Heart right ventricle (tissue), 16 donors: Measurements from ENCODE around the gene CYSRT1. TPM values are rescaled to one million over a fixed set of nuclear protein-coding genes. Genes with fewer than 3 reads are reported as not detected.
"Not testable (repeated sequence)": the region's sequence is repeated elsewhere in the genome, so short reads cannot be mapped to it uniquely, and the experiment has no call there.

Source experiments
- ATAC-seq, 8 donors: fragments of 200-7000 bp; cut with Tn5 transposase; one replicate each; pipeline ENCODE4 v1.9.1; 2020; ENCODE audit warnings: mild to moderate bottlenecking in 8 of 8, moderate library complexity in 8 of 8, moderate number of reproducible peaks in 1 of 8
- DNase-seq, 2 donors: peaks; one replicate each; pipeline ENCODE4 v3.0.0-alpha.2; 2020
- H3K27ac ChIP-seq, 10 donors: fragments of 200-600 bp; sonication (generic) in 2 of 10; one replicate each; pipeline versions ENCODE4 v1.5.0 to v1.8.0; 2020 to 2022; ENCODE audit warnings: mild to moderate bottlenecking in 3 of 10
- H3K27me3 ChIP-seq, 7 donors: fragments of 200-600 bp; one replicate each; pipeline ENCODE4 v1.8.0; 2021 to 2022; ENCODE audit warnings: mild to moderate bottlenecking in 2 of 7
- H3K36me3 ChIP-seq, 9 donors: fragments of 200-600 bp; sonication (generic) in 1 of 9; one replicate each; pipeline versions ENCODE4 v1.5.0 to v1.8.0; 2020 to 2022; ENCODE audit warnings: mild to moderate bottlenecking in 2 of 9
- H3K4me1 ChIP-seq, 9 donors: fragments of 200-600 bp; sonication (generic) in 1 of 9; one replicate each; pipeline versions ENCODE4 v1.5.0 to v1.8.0; 2020 to 2022; ENCODE audit warnings: mild to moderate bottlenecking in 4 of 9
- H3K4me3 ChIP-seq, 10 donors: fragments of 200-600 bp; sonication (generic) in 2 of 10; one replicate each; pipeline versions ENCODE4 v1.5.0 to v1.8.0; 2020 to 2022; ENCODE audit warnings: mild to moderate bottlenecking in 7 of 10, moderate library complexity in 2 of 10
- H3K9me3 ChIP-seq, 11 donors: fragments of 200-600 bp in 10 of 11; sonication (generic) in 2 of 11; one replicate each; pipeline versions ENCODE4 v1.5.0 to v1.8.0; 2013 to 2022; ENCODE audit warnings: mild to moderate bottlenecking in 2 of 11, control low read depth in 1 of 11, moderate library complexity in 1 of 11
- CTCF ChIP-seq, 9 donors: fragments of 200-600 bp; sonication (generic) in 2 of 9; IDR thresholded peaks; one replicate each; pipeline versions ENCODE4 v1.5.0 to v1.8.0; 2021 to 2022; ENCODE audit warnings: antibody characterized with exemption in 9 of 9, mild to moderate bottlenecking in 5 of 9, moderate library complexity in 1 of 9
- WGBS, 2 donors: extraction: QIAGEN DNeasy Blood & Tissue Kit; methylation state at CpG; one replicate each; pipeline ENCODE4 v1.1.7; 2013; ENCODE audit warnings: inconsistent platforms in 1 of 2; 5-methylcytosine and 5-hydroxymethylcytosine counted together
- intact Hi-C, 10 donors: fragments of 100-400 bp; cut with DNase I; formaldehyde crosslinking; loops; one replicate each; pipeline versions ENCODE4 v1.11.1 to v1.14.2; 2022
- polyA plus RNA-seq, 2 donors: library from polyadenylated mRNA; stranded (reverse); fragments of 200-250 nt; gene quantifications; one replicate each; pipeline ENCODE4 v1.2.3, GENCODE V29; 2013
- total RNA-seq, 10 donors: library from RNA; stranded (reverse); fragmentation: NEBNext Ultra II Directional in 3 of 10; extraction: Animal tissue kit (Norgen Biotek cat#: 25700) in 3 of 10; gene quantifications; one replicate each; pipeline versions ENCODE4 v1.2.1 to v1.2.4, GENCODE V29; 2021 to 2023
- donor health status: Arrhythmogenic right ventricular cardiomyopathy.
- donor health status: ischemic (EF 13 %, LVEDD 7.1; RV severe dilation, severe dysfunction).
- donor health status: healthy with polysubstance abuse.
- donor health status: DM: no; HTN: yes; CAD: no.
- donor health status: DM: no; HTN: no; CAD: no.
- donor health status: ischemic (EF 25% LVEDD 6.9; RV normal size, moderate dysfunction).
- donor health status: ischemic (EF 25% LVEDD 5.7; RV mildly dilated, moderate dysfunction).
- donor health status: healthy.
- donor health status: DM: yes; HTN: yes; CAD: no.
- donor health status: Ischemic cardiomyopathy.
- donor health status: ischemic (EF 35%, LVEDD 5.7; RV mildly dilated, moderate dysfunction).
- donor health status: nonischemic (EF 11% LVEDD 7.7; RV severe dilation, severe dysfunction).
- donor health status: DM: yes; HTN: yes; CAD: no.
- donor health status: PGD.
- donor health status: ischemic (EF 29% LVEDD 5.4; RV normal size, mild dysfunction).
- donor health status: nonischemic (EF 23%, LVEDD 6.1; RV moderate dilation, normal function).

CYSRT1 gene
- total and polyA plus RNA-seq, 12 donors: 0.19 to 0.71 (median 0.37) TPM; not detected in 4

- Histone ChIP-seq H3K27me3 (no peaks in the 10 kb centered on the region), H3K27ac (no peak overlapping the region), H3K36me3 (peaks cover 0 to 45% (median 16%) of the 10 kb centered on the region in 9 donors), H3K9me3 (no peaks in the 10 kb centered on the region), H3K4me3 (peak overlapping the region in 9 of 10 donors; percentile 85 to 100 (median 98)), H3K4me1 (peaks cover 11 to 30% (median 24%) of the 10 kb centered on the region in 9 donors)
- TF ChIP-seq CTCF (IDR thresholded peaks at IDR 0.05): no peak
- ATAC-seq (no peak), DNase-seq (no peak)
- WGBS, 2 donors: 77 to 79% methylated on average over 15 of the region's 15 CpGs
- intact Hi-C loops: no loop called here
Measured at GRCh38 chr9:137256362-137256761, 31.4 kb downstream of the CYSRT1 start.

GRCh38 chr9:137256856-137257255, 31.9 kb downstream of the CYSRT1 start:
- Histone ChIP-seq H3K4me3 (peak overlapping the region in 6 of 10 donors; percentile 96 to 100 (median 98)), H3K27ac (no peak overlapping the region), H3K9me3 (no peaks in the 10 kb centered on the region), H3K36me3 (peaks cover 0 to 49% (median 16%) of the 10 kb centered on the region in 9 donors), H3K4me1 (peaks cover 11 to 30% (median 25%) of the 10 kb centered on the region in 9 donors), H3K27me3 (no peaks in the 10 kb centered on the region)
- 94% methylated on average over 15 of the region's 15 CpGs for WGBS, 2 donors
- intact Hi-C loops: no loop called here
- TF ChIP-seq CTCF (IDR thresholded peaks at IDR 0.05): no peak
- DNase-seq (no peak), ATAC-seq (no peak)

- DNase-seq: peak in 1 of 2 donors; percentile 45
- H3K9me3 ChIP-seq, ATAC-seq, intact Hi-C loops, H3K27me3 ChIP-seq, H3K27ac ChIP-seq, H3K4me3 ChIP-seq: not testable (repeated sequence)
- peak; percentile 19 to 62 (median 57) for TF ChIP-seq CTCF (IDR thresholded peaks at IDR 0.05)
- H3K36me3 ChIP-seq: peaks cover 0 to 79% (median 35%) of the 10 kb centered on the region in 9 donors
- WGBS, 2 donors: 30 to 31% methylated on average over 14 to 15 of the region's 15 CpGs
- peaks cover 0 to 15% (median 4%) of the 10 kb centered on the region in 9 donors for H3K4me1 ChIP-seq
Measured at GRCh38 chr9:137262173-137262908, 37.4 kb downstream of the CYSRT1 start.

GRCh38 chr9:137262909-137263285, 37.9 kb downstream of the CYSRT1 start:
- ATAC-seq (peak in 2 of 8 donors; percentile 18 to 26), DNase-seq (peak in 1 of 2 donors; percentile 15)
- H3K4me3 ChIP-seq: no peak overlapping the region
- H3K9me3 ChIP-seq: no peaks in the 10 kb centered on the region
- intact Hi-C loops: no loop called here
- H3K27ac ChIP-seq: no peak overlapping the region
- TF ChIP-seq CTCF (IDR thresholded peaks at IDR 0.05): no peak
- H3K27me3 ChIP-seq: no peaks in the 10 kb centered on the region
- H3K4me1 ChIP-seq: peaks cover 0 to 21% (median 9%) of the 10 kb centered on the region in 9 donors
- peaks cover 0 to 79% (median 35%) of the 10 kb centered on the region in 9 donors for H3K36me3 ChIP-seq
- 89 to 95% methylated on average over 24 of the region's 24 CpGs for WGBS, 2 donors
